HCT116 (cell line): ENCODE results near the gene ZNF853.

Experiments
- CEBPB ChIP-seq: IDR thresholded peaks from 2 replicates; pipeline ENCODE4 v1.6.1; 2012; ENCODE audit warnings: low read depth
- EGR1 ChIP-seq: IDR thresholded peaks from 2 replicates; pipeline ENCODE4 v1.6.1; 2012; ENCODE audit warnings: low read depth
- EZH2 ChIP-seq: fragments of 200-600 bp; sonication (generic); IDR thresholded peaks from 2 replicates; pipeline ENCODE4 v1.6.1; 2017; ENCODE audit warnings: antibody characterized with exemption, mixed run types
- JUND ChIP-seq: IDR thresholded peaks from 2 replicates; pipeline ENCODE4 v1.6.1; 2012
- POLR2A ChIP-seq: IDR thresholded peaks from 2 replicates; pipeline ENCODE4 v1.7.0; 2011; ENCODE audit warnings: borderline replicate concordance; ENCODE audit not compliant: insufficient read depth, insufficient read length; ENCODE audit errors: extremely low read depth
- SIN3A ChIP-seq: IDR thresholded peaks from 2 replicates; pipeline ENCODE4 v1.6.1; 2012; ENCODE audit warnings: low read depth
- SP1 ChIP-seq: IDR thresholded peaks from 2 replicates; pipeline ENCODE4 v1.6.1; 2012; ENCODE audit warnings: low read depth
- YY1 ChIP-seq: IDR thresholded peaks from 2 replicates; pipeline ENCODE4 v1.6.1; 2011; ENCODE audit warnings: low read length, low read depth, moderate library complexity, mild to moderate bottlenecking; ENCODE audit not compliant: insufficient replicate concordance; ENCODE audit errors: extremely low read depth
- ZNF274 ChIP-seq: fragments of 200-500 bp; sonication (Bioruptor generic); IDR thresholded peaks from 2 replicates; pipeline ENCODE4 v1.6.1; 2014; ENCODE audit warnings: mild to moderate bottlenecking, low read depth, low read length, inconsistent platforms
- TF ChIP-seq, protein P1 (sequence below), 3 experiments: fragments of 200-600 bp in 1 of 3; sonication (generic) in 1 of 3; IDR thresholded peaks in 2 of 3; conservative IDR thresholded peaks in 1 of 3; 2 replicates each; pipeline ENCODE4 v1.5.1; 2012 to 2017; ENCODE audit warnings: low read depth in 2 of 3, low read length in 2 of 3, antibody characterized with exemption in 1 of 3, borderline replicate concordance in 1 of 3, control low read depth in 1 of 3, mild to moderate bottlenecking in 1 of 3, mixed read lengths in 1 of 3, mixed run types in 1 of 3, moderate library complexity in 1 of 3; ENCODE audit not compliant: insufficient read depth in 1 of 3
- TF ChIP-seq, protein P2 (sequence below): IDR thresholded peaks from 2 replicates; pipeline ENCODE4 v1.6.1; 2012
- TF ChIP-seq, protein P3 (sequence below): IDR thresholded peaks from 2 replicates; pipeline ENCODE4 v1.6.1; 2012; ENCODE audit warnings: low read depth

DNA sequence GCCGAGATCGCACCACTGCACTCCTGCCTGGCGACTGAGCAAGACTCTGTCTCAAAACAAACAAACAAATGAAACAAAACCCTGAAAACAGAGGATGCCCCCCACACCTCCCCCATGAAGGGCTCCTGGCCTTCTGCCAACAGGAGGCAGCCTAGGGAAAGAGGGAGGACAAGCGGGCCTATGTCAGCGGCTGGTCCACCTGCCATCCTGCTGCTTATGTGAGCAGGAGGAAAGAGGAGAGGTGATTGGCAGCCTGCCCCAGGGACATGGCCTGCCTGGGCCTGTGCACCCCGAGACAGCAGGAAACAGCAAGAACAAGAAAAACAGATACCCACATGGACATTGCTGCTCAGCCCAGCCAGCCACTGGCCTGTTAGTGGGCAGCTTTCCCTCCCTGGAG, 12.6 kb downstream of the ZNF853 start:
- TF ChIP-seq POLR2A = no peak
- TF ChIP-seq, protein P1, sequence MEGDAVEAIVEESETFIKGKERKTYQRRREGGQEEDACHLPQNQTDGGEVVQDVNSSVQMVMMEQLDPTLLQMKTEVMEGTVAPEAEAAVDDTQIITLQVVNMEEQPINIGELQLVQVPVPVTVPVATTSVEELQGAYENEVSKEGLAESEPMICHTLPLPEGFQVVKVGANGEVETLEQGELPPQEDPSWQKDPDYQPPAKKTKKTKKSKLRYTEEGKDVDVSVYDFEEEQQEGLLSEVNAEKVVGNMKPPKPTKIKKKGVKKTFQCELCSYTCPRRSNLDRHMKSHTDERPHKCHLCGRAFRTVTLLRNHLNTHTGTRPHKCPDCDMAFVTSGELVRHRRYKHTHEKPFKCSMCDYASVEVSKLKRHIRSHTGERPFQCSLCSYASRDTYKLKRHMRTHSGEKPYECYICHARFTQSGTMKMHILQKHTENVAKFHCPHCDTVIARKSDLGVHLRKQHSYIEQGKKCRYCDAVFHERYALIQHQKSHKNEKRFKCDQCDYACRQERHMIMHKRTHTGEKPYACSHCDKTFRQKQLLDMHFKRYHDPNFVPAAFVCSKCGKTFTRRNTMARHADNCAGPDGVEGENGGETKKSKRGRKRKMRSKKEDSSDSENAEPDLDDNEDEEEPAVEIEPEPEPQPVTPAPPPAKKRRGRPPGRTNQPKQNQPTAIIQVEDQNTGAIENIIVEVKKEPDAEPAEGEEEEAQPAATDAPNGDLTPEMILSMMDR (IDR thresholded peaks at IDR 0.05 in 2 of 3, conservative IDR thresholded peaks at IDR 0.05 in 1 of 3; ENCODE audit: borderline replicate concordance in 1 of 3, insufficient read depth in 1 of 3, low read depth in 2 of 3, low read length in 2 of 3) = no peak
- TF ChIP-seq, protein P2, sequence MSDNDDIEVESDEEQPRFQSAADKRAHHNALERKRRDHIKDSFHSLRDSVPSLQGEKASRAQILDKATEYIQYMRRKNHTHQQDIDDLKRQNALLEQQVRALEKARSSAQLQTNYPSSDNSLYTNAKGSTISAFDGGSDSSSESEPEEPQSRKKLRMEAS = no peak
- TF ChIP-seq, protein P3, sequence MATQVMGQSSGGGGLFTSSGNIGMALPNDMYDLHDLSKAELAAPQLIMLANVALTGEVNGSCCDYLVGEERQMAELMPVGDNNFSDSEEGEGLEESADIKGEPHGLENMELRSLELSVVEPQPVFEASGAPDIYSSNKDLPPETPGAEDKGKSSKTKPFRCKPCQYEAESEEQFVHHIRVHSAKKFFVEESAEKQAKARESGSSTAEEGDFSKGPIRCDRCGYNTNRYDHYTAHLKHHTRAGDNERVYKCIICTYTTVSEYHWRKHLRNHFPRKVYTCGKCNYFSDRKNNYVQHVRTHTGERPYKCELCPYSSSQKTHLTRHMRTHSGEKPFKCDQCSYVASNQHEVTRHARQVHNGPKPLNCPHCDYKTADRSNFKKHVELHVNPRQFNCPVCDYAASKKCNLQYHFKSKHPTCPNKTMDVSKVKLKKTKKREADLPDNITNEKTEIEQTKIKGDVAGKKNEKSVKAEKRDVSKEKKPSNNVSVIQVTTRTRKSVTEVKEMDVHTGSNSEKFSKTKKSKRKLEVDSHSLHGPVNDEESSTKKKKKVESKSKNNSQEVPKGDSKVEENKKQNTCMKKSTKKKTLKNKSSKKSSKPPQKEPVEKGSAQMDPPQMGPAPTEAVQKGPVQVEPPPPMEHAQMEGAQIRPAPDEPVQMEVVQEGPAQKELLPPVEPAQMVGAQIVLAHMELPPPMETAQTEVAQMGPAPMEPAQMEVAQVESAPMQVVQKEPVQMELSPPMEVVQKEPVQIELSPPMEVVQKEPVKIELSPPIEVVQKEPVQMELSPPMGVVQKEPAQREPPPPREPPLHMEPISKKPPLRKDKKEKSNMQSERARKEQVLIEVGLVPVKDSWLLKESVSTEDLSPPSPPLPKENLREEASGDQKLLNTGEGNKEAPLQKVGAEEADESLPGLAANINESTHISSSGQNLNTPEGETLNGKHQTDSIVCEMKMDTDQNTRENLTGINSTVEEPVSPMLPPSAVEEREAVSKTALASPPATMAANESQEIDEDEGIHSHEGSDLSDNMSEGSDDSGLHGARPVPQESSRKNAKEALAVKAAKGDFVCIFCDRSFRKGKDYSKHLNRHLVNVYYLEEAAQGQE = no peak
- no peak for TF ChIP-seq EGR1
- TF ChIP-seq YY1 = no peak
- TF ChIP-seq CEBPB = no peak
- TF ChIP-seq SIN3A = no peak
- TF ChIP-seq ZNF274 = no peak
- TF ChIP-seq JUND = no peak
- no peak for TF ChIP-seq EZH2
- TF ChIP-seq SP1 = no peak
